GM23338 (cell line): ENCODE measurements around the gene PLCG2. TPM values are rescaled to one million over a fixed set of nuclear protein-coding genes. Genes with fewer than 3 reads are reported as not detected.

Experiments used
- ATAC-seq: fragments of 200-7000 bp; cut with Tn5 transposase; 3 replicates; pipeline ENCODE4 v1.9.1; 2020
- DNase-seq: peaks from one replicate; pipeline ENCODE4 v3.0.0-alpha.2; 2015; ENCODE audit warnings: low spot score
- H2AFZ ChIP-seq: fragments of 200-600 bp; sonication (generic); 2 replicates; pipeline ENCODE4 v1.8.0; 2016; ENCODE audit warnings: antibody characterized with exemption, mild to moderate bottlenecking, moderate library complexity
- H3F3A ChIP-seq: fragments of 200-600 bp; sonication (generic); replicated peaks from 2 replicates; pipeline ENCODE4 v1.8.0; 2017; ENCODE audit warnings: antibody characterized with exemption, mixed run types, low read depth
- H3K27ac ChIP-seq: fragments of 200-600 bp; sonication (generic); 2 replicates; pipeline ENCODE4 v1.6.1; 2016; ENCODE audit warnings: low read depth
- H3K27me3 ChIP-seq: fragments of 200-600 bp; sonication (generic); 2 replicates; pipeline ENCODE4 v1.8.0; 2016; ENCODE audit warnings: mild to moderate bottlenecking, mixed run types, moderate library complexity; ENCODE audit not compliant: insufficient read depth
- H3K36me3 ChIP-seq: fragments of 200-600 bp; sonication (generic); 2 replicates; pipeline ENCODE4 v1.8.0; 2016; ENCODE audit warnings: mild to moderate bottlenecking; ENCODE audit not compliant: insufficient read depth
- H3K4me1 ChIP-seq: fragments of 200-600 bp; sonication (generic); 2 replicates; pipeline ENCODE4 v1.8.0; 2016; ENCODE audit warnings: mild to moderate bottlenecking, moderate library complexity; ENCODE audit not compliant: insufficient read depth
- H3K4me2 ChIP-seq: fragments of 200-600 bp; sonication (generic); 2 replicates; pipeline ENCODE4 v1.7.1; 2017; ENCODE audit warnings: mixed run types
- H3K4me3 ChIP-seq: fragments of 200-600 bp; sonication (generic); 2 replicates; pipeline ENCODE4 v1.6.1; 2016; ENCODE audit warnings: mixed run types
- H3K79me2 ChIP-seq: fragments of 200-600 bp; sonication (generic); replicated peaks from 2 replicates; pipeline ENCODE4 v1.8.0; 2017; ENCODE audit warnings: mild to moderate bottlenecking; ENCODE audit not compliant: insufficient read depth
- H3K9me2 ChIP-seq: fragments of 200-600 bp; sonication (generic); 2 replicates; pipeline ENCODE4 v1.8.0; 2017; ENCODE audit not compliant: insufficient read depth
- H4K20me1 ChIP-seq: fragments of 200-600 bp; sonication (generic); replicated peaks from 2 replicates; pipeline ENCODE4 v1.8.0; 2017; ENCODE audit warnings: mild to moderate bottlenecking; ENCODE audit not compliant: insufficient read depth
- H3K27ac Mint-ChIP-seq: 2 replicates; pipeline ENCODE4 v1.8.0; 2020; ENCODE audit warnings: inconsistent platforms, mild to moderate bottlenecking, moderate library complexity, mixed read lengths
- H3K27me3 Mint-ChIP-seq: 3 replicates; pipeline ENCODE4 v1.8.0; 2022; ENCODE audit warnings: low read depth, mild to moderate bottlenecking, moderate library complexity, mixed read lengths, inconsistent platforms; ENCODE audit not compliant: insufficient read depth, poor library complexity
- H3K36me3 Mint-ChIP-seq: 3 replicates; pipeline ENCODE4 v1.8.0; 2021; ENCODE audit warnings: low read depth, mild to moderate bottlenecking, inconsistent platforms, moderate library complexity, mixed read lengths
- H3K4me1 Mint-ChIP-seq: 3 replicates; pipeline ENCODE4 v1.8.0; 2020; ENCODE audit warnings: mild to moderate bottlenecking, inconsistent platforms, mixed read lengths
- H3K4me3 Mint-ChIP-seq: 3 replicates; pipeline ENCODE4 v1.8.0; 2021; ENCODE audit warnings: moderate library complexity, mild to moderate bottlenecking, inconsistent platforms, mixed read lengths
- H3K9me3 Mint-ChIP-seq: 3 replicates; pipeline ENCODE4 v1.8.0; 2020; ENCODE audit warnings: moderate library complexity, mild to moderate bottlenecking, inconsistent platforms, mixed read lengths
- NANOG ChIP-seq: IDR thresholded peaks from 2 replicates; pipeline ENCODE4 v1.6.1; 2016; ENCODE audit warnings: antibody characterized with exemption, borderline replicate concordance
- ZNF114 ChIP-seq: fragments of 250-450 bp; sonication (Bioruptor Pico); IDR thresholded peaks from 2 replicates; pipeline ENCODE4 v1.5.0; 2020; ENCODE audit warnings: mild to moderate bottlenecking, moderate library complexity
- polyA plus RNA-seq: library from polyadenylated mRNA; unstranded; fragments of >200 nt; fragmentation: Nextera tagmentation; extraction: Ambion mirVana; gene quantifications from 2 replicates; pipeline ENCODE4 v1.2.1, GENCODE V29; 2016
- total RNA-seq: library from RNA; depleted of rRNA; stranded (reverse); fragments of >200 nt; shearing (Covaris generic); gene quantifications from 2 replicates; pipeline ENCODE4 v1.2.3, GENCODE V29; 2014
- TF ChIP-seq, protein P1 (sequence below): IDR thresholded peaks from 2 replicates; pipeline ENCODE4 v1.6.1; 2016; ENCODE audit warnings: antibody characterized with exemption
- TF ChIP-seq, protein P2 (sequence below): fragments of 250-450 bp; sonication (Bioruptor Pico); IDR thresholded peaks from 2 replicates; pipeline ENCODE4 v1.5.0; 2020; ENCODE audit warnings: mild to moderate bottlenecking, moderate library complexity

PLCG2 gene
- total and polyA plus RNA-seq, 2 experiments from 2014 or later: 2.4 to 5.9 TPM

DNA sequence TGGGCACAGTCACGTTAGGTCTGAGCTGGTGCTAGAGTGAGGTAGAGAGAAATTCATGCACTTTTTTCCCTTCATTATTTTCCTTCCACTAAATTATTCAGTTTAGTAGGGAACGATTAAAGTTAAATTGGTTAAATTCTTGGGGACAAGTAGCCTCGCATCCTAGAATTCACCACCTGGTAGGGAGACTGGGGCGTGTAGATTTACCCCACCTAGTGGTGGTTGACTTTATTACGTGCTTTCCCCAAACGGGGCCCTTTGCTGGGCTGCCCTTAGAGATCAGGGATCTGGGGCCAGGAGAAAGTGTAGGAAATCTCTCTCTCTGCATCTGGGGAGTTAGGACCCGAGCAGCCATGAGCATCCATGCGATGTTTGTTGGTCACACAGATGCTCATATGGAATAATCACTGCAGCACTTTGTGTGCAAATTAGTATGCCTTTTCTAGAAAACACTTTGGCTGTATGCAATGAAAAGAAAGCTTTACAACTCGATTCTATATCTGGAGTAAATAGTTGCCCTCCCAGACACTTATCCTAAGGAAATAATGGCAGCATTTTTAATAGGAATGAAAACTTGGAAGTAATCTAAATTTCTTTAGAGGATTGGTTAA is 107.0 kb downstream of the PLCG2 start (continued):
- TF ChIP-seq, protein P1, sequence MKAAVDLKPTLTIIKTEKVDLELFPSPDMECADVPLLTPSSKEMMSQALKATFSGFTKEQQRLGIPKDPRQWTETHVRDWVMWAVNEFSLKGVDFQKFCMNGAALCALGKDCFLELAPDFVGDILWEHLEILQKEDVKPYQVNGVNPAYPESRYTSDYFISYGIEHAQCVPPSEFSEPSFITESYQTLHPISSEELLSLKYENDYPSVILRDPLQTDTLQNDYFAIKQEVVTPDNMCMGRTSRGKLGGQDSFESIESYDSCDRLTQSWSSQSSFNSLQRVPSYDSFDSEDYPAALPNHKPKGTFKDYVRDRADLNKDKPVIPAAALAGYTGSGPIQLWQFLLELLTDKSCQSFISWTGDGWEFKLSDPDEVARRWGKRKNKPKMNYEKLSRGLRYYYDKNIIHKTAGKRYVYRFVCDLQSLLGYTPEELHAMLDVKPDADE: 0 out of 2 replicates have a peak, but pooled peaks have one; percentile 20

DNA sequence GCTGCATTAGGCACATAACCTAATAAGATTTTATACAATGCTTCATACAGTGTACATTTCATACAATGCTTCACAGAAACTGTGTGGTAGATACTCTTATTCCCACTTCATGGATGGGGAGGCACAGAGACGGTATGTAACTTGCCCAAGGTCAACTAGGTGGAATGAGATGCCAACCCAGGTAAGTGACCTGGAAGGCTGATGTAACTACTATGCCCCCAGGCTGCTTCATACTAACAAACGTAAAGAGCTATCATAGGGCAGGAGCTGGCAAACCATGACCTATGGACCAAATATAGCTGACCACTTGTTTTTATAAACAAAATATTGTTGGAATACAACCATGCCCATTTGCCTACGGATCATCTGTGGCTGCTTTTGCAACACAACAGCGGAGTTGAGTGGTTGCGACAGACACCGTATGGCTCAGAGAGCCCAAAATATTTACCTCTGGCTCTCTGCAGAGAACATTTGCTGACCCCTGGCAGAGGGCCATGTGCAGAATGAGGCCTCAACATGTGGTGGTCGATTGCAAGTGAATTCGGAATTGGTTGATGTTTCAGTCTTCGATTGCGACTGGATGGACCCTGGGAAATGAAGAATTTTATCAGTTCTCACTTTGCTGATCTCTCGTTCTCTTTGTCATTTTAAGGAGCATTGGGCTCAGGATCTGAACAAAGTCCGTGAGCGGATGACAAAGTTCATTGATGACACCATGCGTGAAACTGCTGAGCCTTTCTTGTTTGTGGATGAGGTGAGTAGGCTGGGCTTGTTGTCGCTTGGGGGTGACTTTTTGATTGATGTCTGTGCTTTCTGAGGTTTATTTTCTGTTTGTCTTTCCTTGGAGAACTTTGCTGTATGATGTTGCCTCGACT is 109.7 kb downstream of the PLCG2 start:
- H3K27me3 ChIP-seq: no peaks in the 10 kb centered on the region
- H3K36me3 ChIP-seq: no peaks in the 10 kb centered on the region
- no peak overlapping the region for H2AFZ ChIP-seq
- Mint-ChIP-seq H3K27me3 (peaks cover 5% of the 10 kb centered on the region), H3K9me3 (no peaks in the 10 kb centered on the region), H3K4me1 (peaks cover 2% of the 10 kb centered on the region; the same call in 2 of the 3 replicates), H3K4me3 (no peak overlapping the region), H3K27ac (no peak overlapping the region), H3K36me3 (no peaks in the 10 kb centered on the region)
- H3K4me2 ChIP-seq: no peak overlapping the region
- H3K4me1 ChIP-seq: peaks cover 3% of the 10 kb centered on the region; the same call in 1 of the 2 replicates
- DNase-seq (no peak), ATAC-seq (no peak)
- no peak overlapping the region for H3K27ac ChIP-seq
- no peaks in the 10 kb centered on the region for H3F3A ChIP-seq
- H3K9me2 ChIP-seq: no peaks in the 10 kb centered on the region
- no peak overlapping the region for H3K4me3 ChIP-seq
- TF ChIP-seq NANOG: no peak
- TF ChIP-seq, protein P1: no peak
- no peak for TF ChIP-seq ZNF114 (CRISPR knock-in tag)
- TF ChIP-seq, protein P2, sequence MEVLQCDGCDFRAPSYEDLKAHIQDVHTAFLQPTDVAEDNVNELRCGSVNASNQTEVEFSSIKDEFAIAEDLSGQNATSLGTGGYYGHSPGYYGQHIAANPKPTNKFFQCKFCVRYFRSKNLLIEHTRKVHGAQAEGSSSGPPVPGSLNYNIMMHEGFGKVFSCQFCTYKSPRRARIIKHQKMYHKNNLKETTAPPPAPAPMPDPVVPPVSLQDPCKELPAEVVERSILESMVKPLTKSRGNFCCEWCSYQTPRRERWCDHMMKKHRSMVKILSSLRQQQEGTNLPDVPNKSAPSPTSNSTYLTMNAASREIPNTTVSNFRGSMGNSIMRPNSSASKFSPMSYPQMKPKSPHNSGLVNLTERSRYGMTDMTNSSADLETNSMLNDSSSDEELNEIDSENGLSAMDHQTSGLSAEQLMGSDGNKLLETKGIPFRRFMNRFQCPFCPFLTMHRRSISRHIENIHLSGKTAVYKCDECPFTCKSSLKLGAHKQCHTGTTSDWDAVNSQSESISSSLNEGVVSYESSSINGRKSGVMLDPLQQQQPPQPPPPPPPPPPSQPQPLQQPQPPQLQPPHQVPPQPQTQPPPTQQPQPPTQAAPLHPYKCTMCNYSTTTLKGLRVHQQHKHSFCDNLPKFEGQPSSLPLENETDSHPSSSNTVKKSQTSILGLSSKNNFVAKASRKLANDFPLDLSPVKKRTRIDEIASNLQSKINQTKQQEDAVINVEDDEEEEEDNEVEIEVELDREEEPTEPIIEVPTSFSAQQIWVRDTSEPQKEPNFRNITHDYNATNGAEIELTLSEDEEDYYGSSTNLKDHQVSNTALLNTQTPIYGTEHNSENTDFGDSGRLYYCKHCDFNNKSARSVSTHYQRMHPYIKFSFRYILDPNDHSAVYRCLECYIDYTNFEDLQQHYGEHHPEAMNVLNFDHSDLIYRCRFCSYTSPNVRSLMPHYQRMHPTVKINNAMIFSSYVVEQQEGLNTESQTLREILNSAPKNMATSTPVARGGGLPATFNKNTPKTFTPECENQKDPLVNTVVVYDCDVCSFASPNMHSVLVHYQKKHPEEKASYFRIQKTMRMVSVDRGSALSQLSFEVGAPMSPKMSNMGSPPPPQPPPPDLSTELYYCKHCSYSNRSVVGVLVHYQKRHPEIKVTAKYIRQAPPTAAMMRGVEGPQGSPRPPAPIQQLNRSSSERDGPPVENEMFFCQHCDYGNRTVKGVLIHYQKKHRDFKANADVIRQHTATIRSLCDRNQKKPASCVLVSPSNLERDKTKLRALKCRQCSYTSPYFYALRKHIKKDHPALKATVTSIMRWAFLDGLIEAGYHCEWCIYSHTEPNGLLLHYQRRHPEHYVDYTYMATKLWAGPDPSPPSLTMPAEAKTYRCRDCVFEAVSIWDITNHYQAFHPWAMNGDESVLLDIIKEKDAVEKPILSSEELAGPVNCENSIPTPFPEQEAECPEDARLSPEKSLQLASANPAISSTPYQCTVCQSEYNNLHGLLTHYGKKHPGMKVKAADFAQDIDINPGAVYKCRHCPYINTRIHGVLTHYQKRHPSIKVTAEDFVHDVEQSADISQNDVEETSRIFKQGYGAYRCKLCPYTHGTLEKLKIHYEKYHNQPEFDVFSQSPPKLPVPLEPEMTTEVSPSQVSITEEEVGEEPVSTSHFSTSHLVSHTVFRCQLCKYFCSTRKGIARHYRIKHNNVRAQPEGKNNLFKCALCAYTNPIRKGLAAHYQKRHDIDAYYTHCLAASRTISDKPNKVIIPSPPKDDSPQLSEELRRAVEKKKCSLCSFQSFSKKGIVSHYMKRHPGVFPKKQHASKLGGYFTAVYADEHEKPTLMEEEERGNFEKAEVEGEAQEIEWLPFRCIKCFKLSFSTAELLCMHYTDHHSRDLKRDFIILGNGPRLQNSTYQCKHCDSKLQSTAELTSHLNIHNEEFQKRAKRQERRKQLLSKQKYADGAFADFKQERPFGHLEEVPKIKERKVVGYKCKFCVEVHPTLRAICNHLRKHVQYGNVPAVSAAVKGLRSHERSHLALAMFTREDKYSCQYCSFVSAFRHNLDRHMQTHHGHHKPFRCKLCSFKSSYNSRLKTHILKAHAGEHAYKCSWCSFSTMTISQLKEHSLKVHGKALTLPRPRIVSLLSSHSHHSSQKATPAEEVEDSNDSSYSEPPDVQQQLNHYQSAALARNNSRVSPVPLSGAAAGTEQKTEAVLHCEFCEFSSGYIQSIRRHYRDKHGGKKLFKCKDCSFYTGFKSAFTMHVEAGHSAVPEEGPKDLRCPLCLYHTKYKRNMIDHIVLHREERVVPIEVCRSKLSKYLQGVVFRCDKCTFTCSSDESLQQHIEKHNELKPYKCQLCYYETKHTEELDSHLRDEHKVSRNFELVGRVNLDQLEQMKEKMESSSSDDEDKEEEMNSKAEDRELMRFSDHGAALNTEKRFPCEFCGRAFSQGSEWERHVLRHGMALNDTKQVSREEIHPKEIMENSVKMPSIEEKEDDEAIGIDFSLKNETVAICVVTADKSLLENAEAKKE: no peak
- H3K79me2 ChIP-seq: no peaks in the 10 kb centered on the region
- H4K20me1 ChIP-seq: no peaks in the 10 kb centered on the region
